IMR-90 (cell line): ENCODE measurements around the gene OSTM1. TPM values are rescaled to one million over a fixed set of nuclear protein-coding genes. Genes with fewer than 3 reads are reported as not detected.
A peak's percentile ranks its signal among the peaks of the same experiment; 100 is the strongest.

Experiments used
- ATAC-seq: fragments of 200-7000 bp; cut with Tn5 transposase; 2 replicates; pipeline ENCODE4 v1.9.1; 2020; ENCODE audit warnings: low read depth, mild to moderate bottlenecking, moderate library complexity
- BruUV-seq: library from RNA; stranded (reverse); fragments of 400-500 nt; replicated peaks from 2 replicates; lab custom pipeline; 2021; lab: Mats Ljungman, UMichigan
- CTCF ChIA-PET: fragments of 300-600 bp; formaldehyde crosslinking; extraction: SDS; loops from one replicate; lab custom pipeline; 2021; ENCODE audit warnings: antibody characterized with exemption; lab: Yijun Ruan, JAX
- POLR2A ChIA-PET: fragments of 300-600 bp; sonication (Branson Sonifier 250); formaldehyde crosslinking; loops from one replicate; lab custom pipeline; 2022; ENCODE audit warnings: antibody characterized with exemption; ENCODE audit not compliant: unreplicated experiment; lab: Charles Lee
- DNase-seq: peaks from one replicate; pipeline ENCODE4 v3.0.0; 2013
- H2AFZ ChIP-seq: replicated peaks from 2 replicates; pipeline ENCODE3; 2013; ENCODE audit warnings: low read length, mild to moderate bottlenecking; ENCODE audit not compliant: poor library complexity
- H2AK5ac ChIP-seq: 2 replicates; pipeline ENCODE4 v1.6.1; 2013; ENCODE audit warnings: low read depth, low read length, inconsistent platforms
- H2AK9ac ChIP-seq: replicated peaks from 2 replicates; pipeline ENCODE3; 2013; ENCODE audit warnings: mild to moderate bottlenecking, low read depth, low read length, moderate library complexity; ENCODE audit not compliant: poor library complexity
- H2BK120ac ChIP-seq: 2 replicates; pipeline ENCODE4 v1.6.1; 2013; ENCODE audit warnings: low read depth, low read length, inconsistent platforms
- H2BK15ac ChIP-seq: 3 replicates; pipeline ENCODE4 v1.6.1; 2013; ENCODE audit warnings: low read depth, low read length, inconsistent platforms
- H2BK20ac ChIP-seq: 2 replicates; pipeline ENCODE4 v1.6.1; 2013; ENCODE audit warnings: low read depth, mild to moderate bottlenecking, inconsistent platforms, low read length, moderate library complexity
- H2BK5ac ChIP-seq: 2 replicates; pipeline ENCODE4 v1.6.1; 2013; ENCODE audit warnings: mild to moderate bottlenecking, low read depth, low read length, inconsistent platforms; ENCODE audit not compliant: poor library complexity, severe bottlenecking
- H3K14ac ChIP-seq: replicated peaks from 2 replicates; pipeline ENCODE4 v1.6.1; 2013; ENCODE audit warnings: low read depth, low read length, inconsistent platforms
- H3K18ac ChIP-seq: 2 replicates; pipeline ENCODE4 v1.6.1; 2013; ENCODE audit warnings: low read depth, low read length, control low read depth
- H3K23ac ChIP-seq: 2 replicates; pipeline ENCODE4 v1.6.1; 2013; ENCODE audit warnings: low read depth, low read length, inconsistent platforms
- H3K27ac ChIP-seq: 2 replicates; pipeline ENCODE4 v1.5.1; 2013; ENCODE audit warnings: mild to moderate bottlenecking, control low read depth, low read length; ENCODE audit not compliant: insufficient read depth
- H3K27me3 ChIP-seq: 2 replicates; pipeline ENCODE4 v1.6.1; 2013; ENCODE audit warnings: low read length; ENCODE audit not compliant: control insufficient read depth, insufficient read depth
- H3K36me3 ChIP-seq: 2 replicates; pipeline ENCODE4 v1.6.1; 2013; ENCODE audit warnings: low read length, mixed read lengths; ENCODE audit not compliant: control insufficient read depth, insufficient read depth
- H3K4ac ChIP-seq: 2 replicates; pipeline ENCODE4 v1.6.1; 2013; ENCODE audit warnings: low read depth, low read length, inconsistent platforms
- H3K4me1 ChIP-seq: 2 replicates; pipeline ENCODE4 v1.6.1; 2013; ENCODE audit warnings: low read length, mixed read lengths; ENCODE audit not compliant: control insufficient read depth, insufficient read depth
- H3K4me2 ChIP-seq: 2 replicates; pipeline ENCODE4 v1.6.1; 2013; ENCODE audit warnings: low read depth, mild to moderate bottlenecking, control low read depth, low read length, moderate library complexity
- H3K4me3 ChIP-seq: 2 replicates; pipeline ENCODE4 v1.5.1; 2013; ENCODE audit warnings: low read depth, mild to moderate bottlenecking, control low read depth, low read length, moderate library complexity; ENCODE audit not compliant: insufficient read depth
- H3K56ac ChIP-seq: 2 replicates; pipeline ENCODE4 v1.6.1; 2013; ENCODE audit warnings: low read length, inconsistent platforms; ENCODE audit not compliant: insufficient read depth; ENCODE audit errors: extremely low read depth
- H3K79me1 ChIP-seq, 2 experiments: 2 replicates each; pipeline ENCODE4 v1.6.1; 2013; ENCODE audit warnings: low read length in 2 of 2, inconsistent platforms in 1 of 2, low read depth in 1 of 2
- H3K9ac ChIP-seq: 2 replicates; pipeline ENCODE4 v1.6.1; 2013; ENCODE audit warnings: low read depth, low read length, control low read depth
- H3K9me1 ChIP-seq: 2 replicates; pipeline ENCODE4 v1.6.1; 2013; ENCODE audit warnings: low read length, inconsistent platforms; ENCODE audit not compliant: insufficient read depth
- H3K9me3 ChIP-seq: 2 replicates; pipeline ENCODE4 v1.6.1; 2013; ENCODE audit warnings: low read length; ENCODE audit not compliant: control insufficient read depth, insufficient read depth
- H4K20me1 ChIP-seq: 2 replicates; pipeline ENCODE4 v1.6.1; 2013; ENCODE audit warnings: low read length, inconsistent platforms; ENCODE audit not compliant: insufficient read depth
- H4K5ac ChIP-seq: 2 replicates; pipeline ENCODE4 v1.6.1; 2013; ENCODE audit warnings: mild to moderate bottlenecking, low read depth, low read length, control low read depth
- H4K8ac ChIP-seq, 2 experiments: 2 replicates each; pipeline ENCODE4 v1.6.1; 2013; ENCODE audit warnings: low read depth in 2 of 2, low read length in 2 of 2, control low read depth in 1 of 2, inconsistent platforms in 1 of 2
- H4K91ac ChIP-seq: 2 replicates; pipeline ENCODE4 v1.6.1; 2013; ENCODE audit warnings: low read depth, low read length, inconsistent platforms; ENCODE audit not compliant: insufficient read depth
- BHLHE40 ChIP-seq: fragments of 150-350 bp; IDR thresholded peaks from 2 replicates; pipeline ENCODE4 v1.6.1; 2016; ENCODE audit warnings: mild to moderate bottlenecking, low read depth, low read length
- CTCF ChIP-seq: conservative IDR thresholded peaks from 2 replicates; pipeline ENCODE4 v1.5.1; 2012; ENCODE audit warnings: mild to moderate bottlenecking, low read depth, low read length, improper control_type of control experiment
- RAD21 ChIP-seq: IDR thresholded peaks from 2 replicates; pipeline ENCODE4 v1.6.1; 2012; ENCODE audit warnings: low read length, improper control_type of control experiment
- SMC3 ChIP-seq: fragments of 150-350 bp; IDR thresholded peaks from 2 replicates; pipeline ENCODE4 v1.6.1; 2016; ENCODE audit warnings: low read depth, mild to moderate bottlenecking, antibody characterized with exemption, low read length, moderate library complexity
- WGBS, 2 experiments: methylation state at CpG; one replicate each; pipeline versions ENCODE4 v1.1.5 to v1.1.7; 2013; ENCODE audit warnings: missing lambda C conversion rate in 2 of 2; ENCODE audit not compliant: insufficient read length in 1 of 2; ENCODE audit errors: extremely low coverage in 2 of 2; 5-methylcytosine and 5-hydroxymethylcytosine counted together
- dilution Hi-C: fragments of 300-500 bp; cut with HindIII; formaldehyde crosslinking; loops from one replicate; pipeline ENCODE4 v1.14.3; 2018; ENCODE audit warnings: low sequenced_read_pairs; ENCODE audit not compliant: unreplicated experiment
- in situ Hi-C: fragments of 300-500 bp; cut with MboI; formaldehyde crosslinking; loops from 3 replicates; pipeline ENCODE4 v1.14.3; 2019; ENCODE audit warnings: low sequenced_read_pairs, inconsistent platforms, mixed read lengths
- intact Hi-C: fragments of 100-400 bp; cut with micrococcal nuclease; formaldehyde crosslinking; loops from 2 replicates; pipeline ENCODE4 v1.10.0; 2022
- polyA plus RNA-seq, 3 experiments: library from polyadenylated mRNA; depleted of rRNA; stranded (reverse); fragments of >200 nt; gene quantifications; 2 replicates each; pipeline ENCODE4 v1.2.3, GENCODE V29; 2012; ENCODE audit warnings: low replicate concordance in 1 of 3
- total RNA-seq: library from RNA; depleted of rRNA; stranded (reverse); fragments of >200 nt; gene quantifications from 2 replicates; pipeline ENCODE4 v1.2.3, GENCODE V29; 2012

The OSTM1 gene
- total and polyA plus RNA-seq, 2 of the 4 experiments (the other 2 are of a cell fraction): 8.0 to 24.7 TPM

DNA sequence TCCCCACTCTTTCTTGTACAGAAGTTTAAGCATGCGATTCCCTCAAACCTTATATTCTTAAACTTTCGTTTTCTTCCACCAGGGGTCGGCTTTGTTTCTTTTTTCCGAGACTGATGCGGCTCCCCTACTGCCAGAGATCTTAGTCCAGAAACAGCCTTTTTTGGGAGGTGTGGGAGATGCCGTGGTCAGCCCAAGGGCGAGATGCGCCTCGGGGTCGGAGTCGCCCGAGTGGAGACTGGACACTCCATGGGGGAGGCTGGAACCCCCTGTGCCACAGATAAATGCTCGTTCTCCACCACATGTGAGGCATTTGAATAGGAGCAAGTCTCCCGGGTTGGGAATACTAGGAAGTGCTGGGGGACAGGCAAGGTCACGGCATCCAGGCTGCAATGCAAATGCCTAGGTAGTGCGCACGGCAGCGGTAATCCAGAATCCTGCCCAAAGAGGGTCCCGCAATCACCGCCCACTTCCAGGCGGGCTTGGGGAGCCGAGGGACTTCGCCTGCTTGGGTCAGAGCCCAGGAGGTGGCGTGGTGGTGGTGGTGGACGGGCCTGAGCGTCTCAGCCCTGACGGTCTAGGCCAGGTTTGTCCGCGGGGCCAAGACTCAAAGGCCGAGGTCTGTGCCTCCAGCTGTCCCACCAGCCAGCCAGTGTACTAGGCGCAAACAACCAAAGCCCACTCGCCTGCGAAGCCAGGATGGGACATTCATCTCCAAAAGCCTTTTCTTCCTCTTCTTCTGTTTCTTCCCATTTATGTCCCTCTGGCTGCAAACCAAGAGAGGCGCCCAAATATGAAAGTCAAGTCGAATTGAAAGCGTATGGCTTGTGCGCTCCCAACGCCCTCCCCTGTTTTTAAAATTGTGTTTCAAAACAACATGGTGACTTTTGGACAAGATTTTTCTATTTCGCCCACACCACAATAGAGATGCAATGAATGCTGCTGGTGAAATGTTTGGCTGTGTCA is 39.3 kb upstream of the OSTM1 start:
- Histone ChIP-seq H4K5ac (no peak overlapping the region), H3K23ac (no peak overlapping the region), H2AK9ac (peak overlapping the region; percentile 13), H3K9me3 (peaks cover 2% of the 10 kb centered on the region; the same call in 1 of the 2 replicates), H3K79me1 (no peaks in the 10 kb centered on the region), H3K27me3 (peaks cover 80% of the 10 kb centered on the region), H3K56ac (no peak overlapping the region), H2BK120ac (no peak overlapping the region), H3K14ac (no peak overlapping the region), H3K4me1 (no peaks in the 10 kb centered on the region; the same call in 1 of the 2 replicates), H2BK20ac (no peak overlapping the region), H4K91ac (no peak overlapping the region), H2BK15ac (no peak overlapping the region), H2AK5ac (no peak overlapping the region), H3K4ac (no peak overlapping the region), H3K4me3 (no peak overlapping the region), H4K8ac (no peak overlapping the region), H2AFZ (peak overlapping the region; percentile 83), H3K18ac (no peak overlapping the region), H3K4me2 (peak overlapping the region; percentile 93), H3K9ac (no peak overlapping the region), H3K9me1 (no peaks in the 10 kb centered on the region), H3K36me3 (no peaks in the 10 kb centered on the region), H2BK5ac (no peak overlapping the region), H4K20me1 (0 out of 2 replicates have a peak, but pooled peaks cover 5% of the 10 kb centered on the region), H3K27ac (no peak overlapping the region)
- DNase-seq (peak; percentile 48), ATAC-seq (peak; percentile 81)
- BruUV-seq: no TSS peak
- TF ChIP-seq RAD21 (peak; percentile 73), SMC3 (peak; percentile 82), BHLHE40 (no peak), CTCF (peak; percentile 69)
- ChIA-PET POLR2A (no interaction called here), CTCF (interaction anchor here (1.1 to 1.9 kb wide), 4 partner anchors 378 to 409 kb away, joined by 3 to 12 read pairs (median 4); no protein-coding TSS in a partner anchor)
- intact Hi-C loops (loop anchor here (1.0 to 5.0 kb wide), 3 partner anchors 148 to 412 kb away; partner anchors contain the start of gene SNX3), in situ Hi-C loops (loop anchor here (5.0 to 10.0 kb wide), 2 partner anchors 381 to 413 kb away; no protein-coding TSS in a partner anchor), dilution Hi-C loops (no loop called here)
- WGBS, 2 experiments: 3% methylated on average over 5 of the region's 39 CpGs; no CpG with 5 or more reads in 1 of the 2 experiments
